Erythroblast (primary cell): ENCODE results near the gene NAP1L4.

Experiments used
- GATA1 ChIP-seq: IDR thresholded peaks from 2 replicates; pipeline ENCODE4 v1.6.1; 2011; ENCODE audit warnings: low read depth, mild to moderate bottlenecking, control low read depth, low read length, moderate library complexity
- POLR2A ChIP-seq: IDR thresholded peaks from 2 replicates; pipeline ENCODE4 v1.6.1; 2011; ENCODE audit warnings: mild to moderate bottlenecking, low read length

- no peak for TF ChIP-seq POLR2A
- TF ChIP-seq GATA1, result no peak
Measured at GRCh38 chr11:2998073-2998850, 6.1 kb upstream of the NAP1L4 start.
